ENCODE data around the gene ABHD6. TPM values are rescaled to one million over a fixed set of nuclear protein-coding genes. Genes with fewer than 3 reads are reported as not detected.
"Not testable (repeated sequence)": the region's sequence is repeated elsewhere in the genome, so short reads cannot be mapped to it uniquely, and the experiment has no call there.

The ABHD6 gene
- total and polyA plus RNA-seq, 7 donors = 1.7 to 7.2 (median 5.0) TPM

DNA sequence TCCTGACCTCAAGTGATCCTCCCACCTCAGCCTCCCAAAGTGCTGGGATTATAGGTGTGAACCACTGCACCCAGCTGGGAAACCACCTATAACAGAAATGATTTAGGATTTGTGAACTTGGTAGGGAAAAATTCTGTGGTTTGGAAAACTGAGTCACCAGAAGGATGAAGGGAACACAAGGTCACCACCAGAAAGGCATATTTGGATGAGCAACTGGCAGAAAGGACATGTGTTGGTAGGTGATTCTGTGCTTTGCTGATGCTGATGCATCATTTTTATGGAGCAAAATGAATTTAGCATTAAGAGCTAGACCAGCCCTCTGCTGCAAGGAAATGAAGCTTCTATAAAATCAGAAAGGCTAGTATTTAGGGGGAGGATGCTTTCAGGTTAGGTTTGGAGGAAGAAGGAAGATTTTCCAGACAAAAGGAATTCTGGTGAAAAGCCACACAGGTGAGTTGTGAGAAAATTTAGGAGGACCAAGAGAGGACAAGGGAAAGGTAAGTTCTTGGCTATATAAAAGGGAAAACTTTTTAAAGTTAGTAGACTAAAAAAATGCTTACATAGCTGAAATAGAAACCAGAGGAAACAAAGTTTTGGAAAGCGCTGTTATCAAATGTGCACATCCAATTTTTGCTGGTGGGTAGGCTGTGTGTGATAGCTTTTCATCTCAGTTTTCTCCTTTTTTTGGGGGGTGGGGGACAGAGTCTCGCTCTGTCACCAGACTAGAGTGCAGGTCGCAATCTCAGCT is 98.7 kb downstream of the ABHD6 start:
- H3K9me3 ChIP-seq = no peaks in the 10 kb centered on the region
- DNase-seq (no peak), ATAC-seq (no peak)
- peaks cover 0 to 7% of the 10 kb centered on the region in 2 donors for H3K36me3 ChIP-seq (ENCODE audit: insufficient read depth in 1 of 2, low read depth in 1 of 2)
- intact Hi-C loops (cut with DNase I) = loop anchor here in 1 of 2 donors (5.0 kb wide), 1 partner anchor 51 kb away; no protein-coding TSS in a partner anchor
- no peaks in the 10 kb centered on the region for H3K27me3 ChIP-seq (ENCODE audit: insufficient read depth in 3 of 3, low read length in 2 of 3)
- H3K4me3 ChIP-seq = no peak overlapping the region
- TF ChIP-seq, protein P1, sequence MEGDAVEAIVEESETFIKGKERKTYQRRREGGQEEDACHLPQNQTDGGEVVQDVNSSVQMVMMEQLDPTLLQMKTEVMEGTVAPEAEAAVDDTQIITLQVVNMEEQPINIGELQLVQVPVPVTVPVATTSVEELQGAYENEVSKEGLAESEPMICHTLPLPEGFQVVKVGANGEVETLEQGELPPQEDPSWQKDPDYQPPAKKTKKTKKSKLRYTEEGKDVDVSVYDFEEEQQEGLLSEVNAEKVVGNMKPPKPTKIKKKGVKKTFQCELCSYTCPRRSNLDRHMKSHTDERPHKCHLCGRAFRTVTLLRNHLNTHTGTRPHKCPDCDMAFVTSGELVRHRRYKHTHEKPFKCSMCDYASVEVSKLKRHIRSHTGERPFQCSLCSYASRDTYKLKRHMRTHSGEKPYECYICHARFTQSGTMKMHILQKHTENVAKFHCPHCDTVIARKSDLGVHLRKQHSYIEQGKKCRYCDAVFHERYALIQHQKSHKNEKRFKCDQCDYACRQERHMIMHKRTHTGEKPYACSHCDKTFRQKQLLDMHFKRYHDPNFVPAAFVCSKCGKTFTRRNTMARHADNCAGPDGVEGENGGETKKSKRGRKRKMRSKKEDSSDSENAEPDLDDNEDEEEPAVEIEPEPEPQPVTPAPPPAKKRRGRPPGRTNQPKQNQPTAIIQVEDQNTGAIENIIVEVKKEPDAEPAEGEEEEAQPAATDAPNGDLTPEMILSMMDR (IDR thresholded peaks at IDR 0.05) = no peak
- WGBS, 3 donors = 95 to 100% (median 99%) methylated on average over 3 of the region's 3 CpGs
- H3K27ac ChIP-seq = peak overlapping the region; percentile 50
- peaks cover 26% of the 10 kb centered on the region for H3K4me1 ChIP-seq

DNA sequence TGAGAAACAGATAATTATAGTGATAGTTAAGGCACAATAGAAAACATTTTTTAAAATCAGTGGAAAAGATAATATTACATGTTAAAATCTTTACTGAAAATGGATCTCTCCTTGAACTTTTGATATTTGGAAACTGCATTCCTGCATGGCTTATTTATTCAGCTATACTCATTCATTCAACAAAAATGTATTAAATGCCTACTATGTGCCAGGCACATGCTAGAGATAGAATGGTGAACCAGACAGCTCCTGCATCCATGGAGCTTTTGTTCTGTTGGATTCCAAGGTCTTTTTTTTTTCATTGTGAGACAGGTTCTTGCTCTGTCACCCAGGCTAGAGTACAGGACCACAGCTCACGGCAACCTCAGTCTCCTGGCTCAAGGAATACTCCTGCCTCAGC is 99.6 kb downstream of the ABHD6 start:
- TF ChIP-seq, protein P1 (IDR thresholded peaks at IDR 0.05) = no peak
- Histone ChIP-seq H3K4me3 (no peak overlapping the region), H3K36me3 (ENCODE audit: insufficient read depth in 1 of 2, low read depth in 1 of 2) (peaks cover 0 to 11% of the 10 kb centered on the region in 2 donors), H3K27ac (no peak overlapping the region), H3K4me1 (peaks cover 26% of the 10 kb centered on the region), H3K27me3 (ENCODE audit: insufficient read depth in 3 of 3, low read length in 2 of 3) (no peaks in the 10 kb centered on the region), H3K9me3 (no peaks in the 10 kb centered on the region)
- no peak for DNase-seq
- no peak for ATAC-seq
- intact Hi-C loops (cut with DNase I) = loop anchor here in 1 of 2 donors (5.0 kb wide), 1 partner anchor 50 kb away; no protein-coding TSS in a partner anchor
- 92 to 96% (median 96%) methylated on average over 1 of the region's 1 CpG for WGBS, 3 donors

DNA sequence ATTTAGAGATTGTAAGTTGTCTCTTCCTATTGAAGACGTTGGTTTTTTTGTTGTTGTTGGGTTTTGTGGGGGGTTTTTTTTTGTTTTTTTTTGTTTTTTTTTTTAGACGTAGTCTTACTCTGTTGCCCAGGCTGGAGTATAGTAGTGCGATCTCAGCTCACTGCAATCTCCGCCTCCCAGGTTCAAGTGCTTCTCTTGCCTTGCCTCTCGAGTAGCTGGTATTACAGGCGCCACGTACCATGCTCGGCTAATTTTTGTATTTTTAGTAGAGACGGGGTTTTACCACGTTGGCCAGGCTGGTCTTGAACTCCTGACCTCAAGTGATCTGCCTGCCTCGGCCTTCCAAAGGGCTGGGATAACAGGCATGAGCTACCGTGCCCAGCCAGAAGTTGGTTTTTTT is 101.6 kb downstream of the ABHD6 start:
- H3K4me1 ChIP-seq = peaks cover 22% of the 10 kb centered on the region
- not testable (repeated sequence) for H3K27ac ChIP-seq; ATAC-seq; H3K9me3 ChIP-seq; H3K27me3 ChIP-seq (ENCODE audit: insufficient read depth in 3 of 3, low read length in 2 of 3); DNase-seq; H3K4me3 ChIP-seq
- H3K36me3 ChIP-seq (ENCODE audit: insufficient read depth in 1 of 2, low read depth in 1 of 2) = peaks cover 0 to 11% of the 10 kb centered on the region in 2 donors
- WGBS, 3 donors = 86 to 89% (median 88%) methylated on average over 12 of the region's 12 CpGs
- intact Hi-C loops (cut with DNase I) = loop anchor here in 1 of 2 donors (5.0 kb wide), 1 partner anchor 48 kb away; no protein-coding TSS in a partner anchor

DNA sequence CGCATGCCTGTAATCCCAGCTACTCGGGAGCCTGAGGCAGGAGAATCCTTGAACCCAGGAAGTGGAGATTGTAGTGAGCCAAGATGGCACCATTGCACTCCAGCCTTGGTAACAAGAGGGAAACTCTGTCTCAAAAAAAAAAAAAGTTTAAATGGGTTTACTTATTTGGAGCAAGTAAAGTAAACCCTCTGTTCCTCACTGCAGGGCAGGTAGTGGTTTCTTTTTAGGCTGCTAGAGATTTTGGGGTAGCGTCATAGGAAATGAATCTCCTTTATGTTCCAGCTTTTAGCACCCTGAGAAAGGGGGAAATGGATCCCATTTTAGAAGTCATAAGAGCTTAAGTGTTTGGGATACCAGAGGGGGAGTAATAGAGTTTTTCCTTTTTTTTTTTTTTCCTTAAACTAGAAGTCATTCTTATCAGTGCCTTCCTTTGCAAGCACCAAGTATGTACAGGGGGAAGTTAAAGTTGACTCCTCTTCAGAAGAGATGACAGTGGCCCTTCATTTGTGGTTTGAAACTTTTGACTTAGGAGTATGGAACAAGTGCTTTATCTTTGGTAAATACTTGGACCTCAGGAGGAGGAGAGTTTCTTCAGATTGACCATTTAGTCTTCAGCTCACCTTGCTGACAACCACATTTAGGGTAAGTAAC is 103.1 kb downstream of the ABHD6 start:
- ATAC-seq (no peak), DNase-seq (no peak)
- Histone ChIP-seq H3K4me3 (no peak overlapping the region), H3K9me3 (no peaks in the 10 kb centered on the region), H3K27ac (no peak overlapping the region), H3K36me3 (ENCODE audit: insufficient read depth in 1 of 2, low read depth in 1 of 2) (peaks cover 0 to 11% of the 10 kb centered on the region in 2 donors), H3K4me1 (peaks cover 9% of the 10 kb centered on the region), H3K27me3 (ENCODE audit: insufficient read depth in 3 of 3, low read length in 2 of 3) (no peaks in the 10 kb centered on the region)
- 92 to 100% (median 98%) methylated on average over 3 of the region's 3 CpGs for WGBS, 3 donors
- TF ChIP-seq, protein P1 (IDR thresholded peaks at IDR 0.05) = no peak
- intact Hi-C loops (cut with DNase I) = no loop called here

DNA sequence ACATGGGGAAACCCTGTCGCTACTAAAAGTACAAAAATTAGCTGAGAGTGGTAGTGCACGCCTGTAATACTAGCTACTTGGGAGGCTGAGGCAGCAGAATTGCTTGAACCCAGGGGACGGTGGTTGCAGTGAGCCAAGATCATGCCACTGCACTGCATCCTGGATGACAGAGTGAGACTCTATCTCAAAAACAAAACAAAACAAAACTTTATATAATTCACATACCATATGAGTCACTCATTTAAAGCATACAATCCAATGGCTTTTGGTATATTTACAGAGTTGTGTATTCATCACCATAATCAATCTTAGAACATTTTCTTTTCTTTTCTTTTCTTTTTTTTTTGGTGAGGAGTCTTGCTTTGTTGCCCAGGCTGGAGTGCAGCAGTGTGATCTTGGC is 103.8 kb downstream of the ABHD6 start:
- Histone ChIP-seq H3K27ac (no peak overlapping the region), H3K9me3 (no peaks in the 10 kb centered on the region), H3K4me3 (no peak overlapping the region), H3K27me3 (ENCODE audit: insufficient read depth in 3 of 3, low read length in 2 of 3) (no peaks in the 10 kb centered on the region), H3K4me1 (peaks cover 2% of the 10 kb centered on the region), H3K36me3 (ENCODE audit: insufficient read depth in 1 of 2, low read depth in 1 of 2) (peaks cover 0 to 11% of the 10 kb centered on the region in 2 donors)
- TF ChIP-seq, protein P1 (IDR thresholded peaks at IDR 0.05) = no peak
- DNase-seq (no peak), ATAC-seq (no peak)
- intact Hi-C loops (cut with DNase I) = no loop called here
- WGBS, 3 donors = 82 to 91% (median 88%) methylated on average over 3 of the region's 3 CpGs
